Natural killer cell (primary cell): ENCODE measurements around the gene SLC25A31. TPM values are rescaled to one million over a fixed set of nuclear protein-coding genes. Genes with fewer than 3 reads are reported as not detected.

Experiments used
- ATAC-seq, 3 donors: fragments of 150-1000 bp in 2 of 3; fragments of 200-7000 bp in 1 of 3; cut with Tn5 transposase; 1 replicate in 1 of 3; 2 replicates in 2 of 3; pipeline ENCODE4 v1.10.0; 2021; ENCODE audit warnings: mild to moderate bottlenecking in 2 of 3, moderate library complexity in 2 of 3
- DNase-seq, 2 donors: peaks; one replicate each; pipeline versions ENCODE4 v3.0.0 to v3.0.0-alpha.2; 2013 to 2021; ENCODE audit warnings: mixed read lengths in 1 of 2
- H3K27ac ChIP-seq: one replicate; pipeline ENCODE4 v1.5.1; 2013; ENCODE audit warnings: mild to moderate bottlenecking, low read length
- H3K27me3 ChIP-seq: one replicate; pipeline ENCODE4 v1.6.1; 2013; ENCODE audit warnings: low read length; ENCODE audit not compliant: control insufficient read depth, insufficient read depth
- H3K36me3 ChIP-seq: one replicate; pipeline ENCODE4 v1.6.1; 2013; ENCODE audit warnings: low read length; ENCODE audit not compliant: control insufficient read depth, insufficient read depth
- H3K4me1 ChIP-seq: one replicate; pipeline ENCODE4 v1.6.1; 2013; ENCODE audit warnings: low read length; ENCODE audit not compliant: control insufficient read depth, insufficient read depth
- H3K4me3 ChIP-seq: one replicate; pipeline ENCODE4 v1.5.1; 2013; ENCODE audit warnings: low read length
- H3K9me3 ChIP-seq: one replicate; pipeline ENCODE4 v1.6.1; 2013; ENCODE audit warnings: low read length; ENCODE audit not compliant: control insufficient read depth, insufficient read depth
- H3K27ac Mint-ChIP-seq, 2 donors: one replicate each; pipeline ENCODE4 v1.8.0; 2022; ENCODE audit warnings: mild to moderate bottlenecking in 2 of 2, mixed read lengths in 2 of 2, moderate library complexity in 1 of 2
- H3K27me3 Mint-ChIP-seq, 2 donors: one replicate each; pipeline ENCODE4 v1.8.0; 2022; ENCODE audit warnings: low read depth in 2 of 2, mixed read lengths in 2 of 2
- H3K36me3 Mint-ChIP-seq: one replicate; pipeline ENCODE4 v1.8.0; 2022; ENCODE audit warnings: mixed read lengths
- H3K4me1 Mint-ChIP-seq, 2 donors: one replicate each; pipeline ENCODE4 v1.8.0; 2022; ENCODE audit warnings: mixed read lengths in 2 of 2
- H3K4me3 Mint-ChIP-seq: one replicate; pipeline ENCODE4 v1.8.0; 2022; ENCODE audit warnings: mild to moderate bottlenecking, moderate library complexity, mixed read lengths
- H3K9me3 Mint-ChIP-seq, 2 donors: one replicate each; pipeline ENCODE4 v1.8.0; 2022; ENCODE audit warnings: mixed read lengths in 2 of 2
- WGBS: methylation state at CpG from one replicate; pipeline ENCODE4 v1.1.7; 2013; ENCODE audit warnings: missing lambda C conversion rate; ENCODE audit not compliant: insufficient coverage; 5-methylcytosine and 5-hydroxymethylcytosine counted together
- intact Hi-C: fragments of 100-400 bp; cut with micrococcal nuclease; formaldehyde crosslinking; loops from one replicate; pipeline ENCODE4 v1.14.2; 2022
- total RNA-seq, 4 donors: library from RNA; stranded (reverse); fragments of 120-200 nt in 1 of 4; gene quantifications; one replicate each; pipeline versions ENCODE4 v1.2.3 to v1.2.4, GENCODE V29; 2013 to 2022
- TF ChIP-seq, protein P1 (sequence below): fragments of 200-600 bp; IDR thresholded peaks from one replicate; pipeline ENCODE4 v1.8.0; 2022; ENCODE audit warnings: antibody characterized with exemption

SLC25A31 gene
- total RNA-seq, 3 donors from 2014 or later (not counting 1 experiment from before 2014, with no cell fraction given): not detected

DNA sequence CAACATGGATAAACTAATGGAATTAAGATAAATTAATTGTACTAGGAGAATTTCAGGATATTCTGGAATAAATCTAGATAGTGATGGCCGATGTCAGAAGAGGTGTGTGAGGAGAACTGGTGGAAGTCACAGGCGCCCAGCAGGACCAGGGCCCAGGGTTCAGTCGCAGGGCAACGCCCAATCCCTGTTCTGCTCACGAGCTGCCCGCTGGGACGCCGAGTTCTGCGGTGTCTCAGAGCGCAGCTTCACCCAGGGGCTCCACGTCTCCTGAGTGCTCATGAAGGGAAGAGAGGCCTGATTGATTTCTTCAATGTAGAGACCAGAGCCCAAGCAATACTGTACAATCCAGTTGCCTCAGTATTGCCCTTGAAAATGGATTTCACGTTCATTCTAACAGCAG lies 50.4 kb downstream of the SLC25A31 start:
- Mint-ChIP-seq H3K9me3 (peaks cover 2 to 3% of the 10 kb centered on the region in 2 donors), H3K27me3 (peaks cover 53 to 66% of the 10 kb centered on the region in 2 donors), H3K27ac (no peak overlapping the region), H3K4me3 (peak overlapping the region; percentile 68), H3K36me3 (peaks cover 7% of the 10 kb centered on the region), H3K4me1 (peaks cover 12 to 13% of the 10 kb centered on the region in 2 donors)
- intact Hi-C loops: no loop called here
- TF ChIP-seq, protein P1, sequence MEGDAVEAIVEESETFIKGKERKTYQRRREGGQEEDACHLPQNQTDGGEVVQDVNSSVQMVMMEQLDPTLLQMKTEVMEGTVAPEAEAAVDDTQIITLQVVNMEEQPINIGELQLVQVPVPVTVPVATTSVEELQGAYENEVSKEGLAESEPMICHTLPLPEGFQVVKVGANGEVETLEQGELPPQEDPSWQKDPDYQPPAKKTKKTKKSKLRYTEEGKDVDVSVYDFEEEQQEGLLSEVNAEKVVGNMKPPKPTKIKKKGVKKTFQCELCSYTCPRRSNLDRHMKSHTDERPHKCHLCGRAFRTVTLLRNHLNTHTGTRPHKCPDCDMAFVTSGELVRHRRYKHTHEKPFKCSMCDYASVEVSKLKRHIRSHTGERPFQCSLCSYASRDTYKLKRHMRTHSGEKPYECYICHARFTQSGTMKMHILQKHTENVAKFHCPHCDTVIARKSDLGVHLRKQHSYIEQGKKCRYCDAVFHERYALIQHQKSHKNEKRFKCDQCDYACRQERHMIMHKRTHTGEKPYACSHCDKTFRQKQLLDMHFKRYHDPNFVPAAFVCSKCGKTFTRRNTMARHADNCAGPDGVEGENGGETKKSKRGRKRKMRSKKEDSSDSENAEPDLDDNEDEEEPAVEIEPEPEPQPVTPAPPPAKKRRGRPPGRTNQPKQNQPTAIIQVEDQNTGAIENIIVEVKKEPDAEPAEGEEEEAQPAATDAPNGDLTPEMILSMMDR: no peak
- 97% methylated on average over 12 of the region's 12 CpGs for WGBS
- no peak for DNase-seq
- no peaks in the 10 kb centered on the region for H3K9me3 ChIP-seq
- no peak overlapping the region for H3K4me3 ChIP-seq
- no peak overlapping the region for H3K27ac ChIP-seq
- no peak for ATAC-seq
- peaks cover 20% of the 10 kb centered on the region for H3K4me1 ChIP-seq
- peaks cover 26% of the 10 kb centered on the region for H3K27me3 ChIP-seq
- no peaks in the 10 kb centered on the region for H3K36me3 ChIP-seq

DNA sequence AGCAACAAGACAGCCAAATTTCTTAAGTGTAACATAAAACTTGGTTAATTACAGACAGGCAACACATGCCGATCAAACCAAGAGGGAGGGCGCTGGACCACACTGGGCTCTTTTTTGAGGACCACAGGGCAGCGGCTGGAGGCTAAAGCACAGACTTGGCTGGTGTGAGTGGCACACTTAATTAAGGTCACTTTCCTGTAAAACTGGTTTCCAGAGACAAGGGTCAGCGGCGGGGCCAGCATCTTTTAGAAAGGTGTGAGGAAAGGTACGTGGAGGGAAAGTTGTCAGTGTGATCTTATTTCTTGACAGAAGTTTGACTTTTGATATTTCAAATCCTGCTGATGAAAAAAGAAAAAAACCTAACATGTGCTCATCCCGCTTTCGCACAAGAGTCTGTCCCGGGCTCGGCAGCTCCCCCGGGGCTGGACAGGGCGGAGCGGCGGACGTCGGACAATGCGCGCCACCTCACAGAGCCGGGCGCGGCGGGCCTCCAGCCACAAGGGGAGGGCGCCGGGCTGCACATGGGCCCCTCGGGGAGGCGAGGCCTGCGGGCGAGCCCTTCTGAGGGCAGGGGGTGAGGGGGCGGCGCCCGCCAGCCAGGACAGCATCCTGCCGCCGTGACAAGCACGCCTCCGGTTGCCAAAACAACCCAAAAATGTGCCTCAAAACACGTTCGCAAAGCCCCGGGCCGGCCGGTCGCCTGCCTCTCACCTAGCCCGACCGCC lies 51.3 kb downstream of the SLC25A31 start:
- Histone ChIP-seq H3K9me3 (no peaks in the 10 kb centered on the region), H3K27me3 (peaks cover 25% of the 10 kb centered on the region), H3K4me1 (peaks cover 20% of the 10 kb centered on the region), H3K36me3 (no peaks in the 10 kb centered on the region), H3K27ac (no peak overlapping the region), H3K4me3 (peak overlapping the region; percentile 35)
- peaks cover 53 to 66% of the 10 kb centered on the region in 2 donors for H3K27me3 Mint-ChIP-seq
- H3K9me3 Mint-ChIP-seq: peaks cover 2 to 3% of the 10 kb centered on the region in 2 donors
- DNase-seq: peak in 1 of 2 donors; percentile 19
- H3K4me1 Mint-ChIP-seq: peaks cover 12 to 13% of the 10 kb centered on the region in 2 donors
- WGBS: 17% methylated on average over 43 of the region's 43 CpGs
- TF ChIP-seq, protein P1: no peak
- peaks cover 7% of the 10 kb centered on the region for H3K36me3 Mint-ChIP-seq
- no peak overlapping the region for H3K27ac Mint-ChIP-seq
- ATAC-seq: peak; percentile 15 to 51 (median 38)
- intact Hi-C loops: no loop called here
- peak overlapping the region; percentile 92 for H3K4me3 Mint-ChIP-seq

DNA sequence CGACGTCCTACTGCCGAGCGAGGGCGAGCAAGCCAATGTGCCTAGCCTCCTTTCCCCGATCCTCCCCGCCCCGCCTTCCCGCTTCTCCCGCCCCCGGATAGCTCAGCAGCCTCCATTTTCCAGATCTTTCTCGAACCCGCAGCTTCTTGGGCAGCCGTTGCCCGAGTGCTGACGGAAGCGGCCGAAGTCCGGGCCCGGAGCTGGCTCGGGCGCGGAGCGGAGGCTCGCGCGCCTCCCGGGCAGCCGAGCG lies 51.8 kb downstream of the SLC25A31 start:
- H3K4me3 Mint-ChIP-seq: peak overlapping the region; percentile 92

More for the DNA sequence above, 51.8 kb downstream of the SLC25A31 start:
- TF ChIP-seq, protein P1: no peak
- Mint-ChIP-seq H3K27me3 (peaks cover 53 to 64% of the 10 kb centered on the region in 2 donors), H3K4me1 (peaks cover 12 to 13% of the 10 kb centered on the region in 2 donors), H3K27ac (no peak overlapping the region), H3K36me3 (peaks cover 7% of the 10 kb centered on the region), H3K9me3 (peaks cover 2 to 3% of the 10 kb centered on the region in 2 donors)
- intact Hi-C loops: no loop called here
- Histone ChIP-seq H3K27me3 (peaks cover 24% of the 10 kb centered on the region), H3K27ac (no peak overlapping the region), H3K4me1 (peaks cover 20% of the 10 kb centered on the region), H3K9me3 (no peaks in the 10 kb centered on the region), H3K36me3 (no peaks in the 10 kb centered on the region), H3K4me3 (peak overlapping the region; percentile 35)
- DNase-seq: no peak
- WGBS: under 1% methylated on average over 30 of the region's 30 CpGs
- ATAC-seq: peak in 1 of 3 donors; percentile 34
